ENCODE data around the gene PRKCA.

- no peak for TF ChIP-seq GATA3 (IDR thresholded peaks at IDR 0.05; ENCODE audit: low read depth, low read length)
- TF ChIP-seq GATA2 (IDR thresholded peaks at IDR 0.05; ENCODE audit: low read depth, low read length), result no peak
These were observed 175.3 kb downstream of the PRKCA start for GRCh38 chr17:66477615-66478283.

Measured in SH-SY5Y (cell line).